LoVo (cell line): ENCODE results near the gene GLYATL1.
"Not testable (repeated sequence)": the region's sequence is repeated elsewhere in the genome, so short reads cannot be mapped to it uniquely, and the experiment has no call there.

Experiments used
- DNase-seq: peaks from one replicate; pipeline ENCODE4 v3.0.0-alpha.2; 2016; ENCODE audit warnings: low spot score

The GLYATL1 gene

GRCh38 chr11:58998480-58999290 lies 59.4 kb downstream of the GLYATL1 start:
- no peak for DNase-seq

DNA sequence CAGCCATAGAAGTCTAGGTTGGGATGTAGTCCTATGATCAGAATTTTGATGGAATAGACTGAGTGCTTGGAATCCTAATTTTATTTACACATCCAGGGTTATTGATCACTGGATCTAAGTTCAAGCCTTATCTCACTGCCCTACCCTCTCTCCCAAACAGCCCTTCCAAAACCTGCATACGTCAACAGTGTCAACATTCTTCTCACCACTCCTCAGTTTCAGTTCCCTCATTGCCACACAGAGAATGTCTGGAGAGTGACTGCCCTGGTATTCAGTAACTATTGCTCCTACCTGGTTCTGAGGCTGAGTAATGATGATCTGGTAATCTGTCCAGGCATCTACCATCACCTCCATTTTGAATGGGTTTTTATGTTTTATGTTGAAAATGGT lies 60.0 kb downstream of the GLYATL1 start:
- no peak for DNase-seq

- no peak for DNase-seq
Observed at GRCh38 chr11:59000003-59000402, 60.7 kb downstream of the GLYATL1 start.

- not testable (repeated sequence) for DNase-seq
Observed at GRCh38 chr11:59002006-59002405, 62.7 kb downstream of the GLYATL1 start.
